Breast epithelium (tissue), 4 donors: ENCODE results near the gene TRMT5. TPM values are rescaled to one million over a fixed set of nuclear protein-coding genes. Genes with fewer than 3 reads are reported as not detected.
A peak's percentile ranks its signal among the peaks of the same experiment; 100 is the strongest.

ENCODE experiments used
- DNase-seq, 2 donors: peaks; one replicate each; pipeline ENCODE4 v3.0.0-alpha.2; 2019; ENCODE audit warnings: low spot score in 2 of 2
- H3K27ac ChIP-seq, 2 donors: fragments of 200-600 bp; sonication (generic) in 1 of 2; one replicate each; pipeline ENCODE4 v1.5.1; 2016 to 2019; ENCODE audit warnings: mild to moderate bottlenecking in 1 of 2
- H3K27me3 ChIP-seq, 2 donors: fragments of 200-600 bp; sonication (generic) in 1 of 2; one replicate each; pipeline versions ENCODE4 v1.5.1 to v1.6.0; 2017 to 2019; ENCODE audit warnings: control low read depth in 1 of 2, mild to moderate bottlenecking in 1 of 2
- H3K36me3 ChIP-seq: fragments of 200-600 bp; one replicate; pipeline ENCODE4 v1.5.1; 2019
- H3K4me1 ChIP-seq, 2 donors: fragments of 200-600 bp; sonication (generic); one replicate each; pipeline ENCODE4 v1.5.1; 2016 to 2019; ENCODE audit warnings: control low read depth in 1 of 2
- H3K4me3 ChIP-seq, 3 donors: fragments of 200-600 bp; sonication (generic); 1 replicate in 2 of 3; 2 replicates in 1 of 3; pipeline ENCODE4 v1.5.1; 2016 to 2019; ENCODE audit warnings: mild to moderate bottlenecking in 3 of 3, moderate library complexity in 2 of 3
- H3K9me3 ChIP-seq, 2 donors: fragments of 200-600 bp; sonication (generic) in 1 of 2; one replicate each; pipeline ENCODE4 v1.5.1; 2016 to 2019; ENCODE audit warnings: control low read depth in 1 of 2
- POLR2A ChIP-seq: fragments of 450-650 bp; IDR thresholded peaks from one replicate; pipeline ENCODE4 v1.6.1; 2016; ENCODE audit warnings: antibody characterized with exemption, mild to moderate bottlenecking, moderate library complexity
- POLR2AphosphoS5 ChIP-seq, 3 donors: sonication (generic); formaldehyde crosslinking; IDR thresholded peaks; one replicate each; pipeline ENCODE4 v1.6.1; 2017; ENCODE audit warnings: antibody characterized with exemption in 3 of 3
- intact Hi-C: fragments of 100-400 bp; cut with DNase I; formaldehyde crosslinking; loops from one replicate; pipeline ENCODE4 v1.15.1; 2023; ENCODE audit warnings: low total_unique reads
- total RNA-seq, 3 donors: library from RNA; depleted of rRNA; stranded (reverse); fragments of >200 nt; gene quantifications; one replicate each; pipeline ENCODE4 v1.1.0, GENCODE V29; 2016
- TF ChIP-seq, protein P1 (sequence below), 3 donors: fragments of 450-650 bp; IDR thresholded peaks; one replicate each; pipeline ENCODE4 v1.5.1; 2016 to 2017; ENCODE audit warnings: antibody characterized with exemption in 3 of 3, mild to moderate bottlenecking in 3 of 3, moderate library complexity in 3 of 3

The TRMT5 gene
- total RNA-seq, 3 donors from 2014 or later: 8.8 to 13.8 (median 11.4) TPM

GRCh38 chr14:61003571-61003970 is 22.7 kb upstream of the TRMT5 start:
- Histone ChIP-seq H3K4me3 (no peak overlapping the region), H3K9me3 (peaks cover 1 to 2% of the 10 kb centered on the region in 2 donors), H3K36me3 (no peaks in the 10 kb centered on the region), H3K4me1 (no peaks in the 10 kb centered on the region), H3K27ac (no peak overlapping the region), H3K27me3 (no peaks in the 10 kb centered on the region)
- DNase-seq: no peak
- TF ChIP-seq POLR2AphosphoS5 (IDR thresholded peaks at IDR 0.05) (no peak), POLR2A (no peak)
- TF ChIP-seq, protein P1, sequence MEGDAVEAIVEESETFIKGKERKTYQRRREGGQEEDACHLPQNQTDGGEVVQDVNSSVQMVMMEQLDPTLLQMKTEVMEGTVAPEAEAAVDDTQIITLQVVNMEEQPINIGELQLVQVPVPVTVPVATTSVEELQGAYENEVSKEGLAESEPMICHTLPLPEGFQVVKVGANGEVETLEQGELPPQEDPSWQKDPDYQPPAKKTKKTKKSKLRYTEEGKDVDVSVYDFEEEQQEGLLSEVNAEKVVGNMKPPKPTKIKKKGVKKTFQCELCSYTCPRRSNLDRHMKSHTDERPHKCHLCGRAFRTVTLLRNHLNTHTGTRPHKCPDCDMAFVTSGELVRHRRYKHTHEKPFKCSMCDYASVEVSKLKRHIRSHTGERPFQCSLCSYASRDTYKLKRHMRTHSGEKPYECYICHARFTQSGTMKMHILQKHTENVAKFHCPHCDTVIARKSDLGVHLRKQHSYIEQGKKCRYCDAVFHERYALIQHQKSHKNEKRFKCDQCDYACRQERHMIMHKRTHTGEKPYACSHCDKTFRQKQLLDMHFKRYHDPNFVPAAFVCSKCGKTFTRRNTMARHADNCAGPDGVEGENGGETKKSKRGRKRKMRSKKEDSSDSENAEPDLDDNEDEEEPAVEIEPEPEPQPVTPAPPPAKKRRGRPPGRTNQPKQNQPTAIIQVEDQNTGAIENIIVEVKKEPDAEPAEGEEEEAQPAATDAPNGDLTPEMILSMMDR (IDR thresholded peaks at IDR 0.05): no peak
- intact Hi-C loops: no loop called here

DNA sequence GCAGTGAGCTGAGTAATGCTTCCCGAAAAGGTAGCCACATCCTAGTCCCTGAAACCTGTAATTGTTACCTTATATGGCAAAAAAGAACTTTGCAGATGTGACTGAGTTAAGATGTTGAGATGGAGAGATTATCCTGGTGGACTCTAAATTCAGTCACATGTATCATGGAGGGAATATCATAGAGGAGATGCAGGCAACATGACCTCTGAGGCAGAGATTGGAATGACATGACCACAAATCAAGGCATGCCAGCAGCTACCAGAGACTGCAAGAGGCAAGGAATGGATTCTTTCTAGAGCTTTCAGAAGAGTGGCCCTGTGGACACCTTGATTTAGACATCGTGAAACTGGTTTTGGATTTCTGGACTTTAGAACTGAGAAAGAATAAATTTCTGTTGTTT is 18.7 kb upstream of the TRMT5 start:
- peaks cover 8 to 9% of the 10 kb centered on the region in 2 donors for H3K9me3 ChIP-seq
- intact Hi-C loops: no loop called here
- TF ChIP-seq POLR2AphosphoS5 (IDR thresholded peaks at IDR 0.05) (no peak), POLR2A (no peak)
- TF ChIP-seq, protein P1 (IDR thresholded peaks at IDR 0.05): no peak

GRCh38 chr14:60998617-60999016 is 17.7 kb upstream of the TRMT5 start:
- DNase-seq: no peak
- no peak for TF ChIP-seq POLR2AphosphoS5 (IDR thresholded peaks at IDR 0.05)
- TF ChIP-seq POLR2A: no peak
- TF ChIP-seq, protein P1 (IDR thresholded peaks at IDR 0.05): no peak
- Histone ChIP-seq H3K4me1 (no peaks in the 10 kb centered on the region), H3K27me3 (no peaks in the 10 kb centered on the region), H3K27ac (no peak overlapping the region), H3K4me3 (no peak overlapping the region), H3K9me3 (peaks cover 8 to 9% of the 10 kb centered on the region in 2 donors), H3K36me3 (no peaks in the 10 kb centered on the region)
- intact Hi-C loops: no loop called here

More for the DNA sequence above, 18.7 kb upstream of the TRMT5 start:
- H3K4me1 ChIP-seq: no peaks in the 10 kb centered on the region
- no peak overlapping the region for H3K4me3 ChIP-seq
- no peaks in the 10 kb centered on the region for H3K27me3 ChIP-seq
- no peak overlapping the region for H3K27ac ChIP-seq
- H3K36me3 ChIP-seq: no peaks in the 10 kb centered on the region
- DNase-seq: no peak

- DNase-seq: no peak
- no peaks in the 10 kb centered on the region for H3K27me3 ChIP-seq
- peak overlapping the region; percentile 33 to 57 for H3K27ac ChIP-seq
- H3K9me3 ChIP-seq: no peaks in the 10 kb centered on the region
- no peak for TF ChIP-seq POLR2AphosphoS5 (IDR thresholded peaks at IDR 0.05)
- no peak for TF ChIP-seq POLR2A
- TF ChIP-seq, protein P1 (IDR thresholded peaks at IDR 0.05): no peak
- intact Hi-C loops: no loop called here
- H3K36me3 ChIP-seq: no peaks in the 10 kb centered on the region
- H3K4me3 ChIP-seq: no peak overlapping the region
- no peaks in the 10 kb centered on the region for H3K4me1 ChIP-seq
Observed at GRCh38 chr14:60989599-60989998, 8.7 kb upstream of the TRMT5 start.

DNA sequence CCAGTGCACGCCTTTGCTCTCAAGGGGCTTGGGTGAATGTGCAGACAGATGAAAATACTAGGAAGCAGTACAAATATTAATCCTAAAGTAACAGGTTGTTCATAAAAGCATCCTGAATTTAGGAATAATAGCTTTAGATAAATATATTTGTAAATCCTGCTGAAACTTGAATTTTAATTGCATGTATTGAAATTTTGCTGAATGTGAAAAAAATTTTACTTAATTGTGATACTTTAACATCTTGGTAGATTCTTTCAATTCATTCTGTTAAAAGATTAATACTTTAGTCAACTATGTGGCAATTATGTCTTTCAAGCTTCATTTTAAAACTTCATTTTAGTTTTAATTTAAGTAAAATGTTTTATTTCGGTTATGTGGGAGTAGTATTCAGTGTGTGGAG is 5.6 kb upstream of the TRMT5 start:
- no peaks in the 10 kb centered on the region for H3K4me1 ChIP-seq
- no peaks in the 10 kb centered on the region for H3K27me3 ChIP-seq
- intact Hi-C loops: no loop called here
- H3K4me3 ChIP-seq: no peak overlapping the region
- no peaks in the 10 kb centered on the region for H3K9me3 ChIP-seq
- no peaks in the 10 kb centered on the region for H3K36me3 ChIP-seq
- TF ChIP-seq POLR2A (no peak), POLR2AphosphoS5 (IDR thresholded peaks at IDR 0.05) (no peak)
- no peak for DNase-seq
- no peak overlapping the region for H3K27ac ChIP-seq

DNA sequence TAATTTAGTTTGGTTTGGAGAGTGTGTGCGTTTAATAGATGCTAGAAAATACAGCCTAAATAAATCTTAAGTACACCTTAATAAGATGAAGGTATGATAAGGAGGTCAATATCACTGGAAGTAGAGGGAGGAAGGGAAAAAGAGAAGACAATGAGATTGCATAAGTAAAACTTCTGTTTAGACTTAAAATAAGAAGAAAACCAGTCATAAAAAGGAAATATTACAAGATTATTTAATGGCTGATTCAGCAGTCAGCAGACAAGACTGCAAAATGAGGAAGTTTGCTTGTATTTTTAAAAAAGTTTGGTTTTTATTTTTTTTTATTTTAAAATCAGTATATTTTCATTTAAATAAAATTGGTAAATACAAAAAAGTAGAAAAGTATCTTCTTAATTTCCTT is 3.3 kb upstream of the TRMT5 start:
- Histone ChIP-seq H3K9me3 (no peaks in the 10 kb centered on the region), H3K4me3 (no peak overlapping the region), H3K36me3 (no peaks in the 10 kb centered on the region), H3K27me3 (no peaks in the 10 kb centered on the region), H3K4me1 (peaks cover 0 to 3% of the 10 kb centered on the region in 2 donors), H3K27ac (no peak overlapping the region)
- TF ChIP-seq POLR2AphosphoS5 (IDR thresholded peaks at IDR 0.05) (no peak), POLR2A (no peak)
- TF ChIP-seq, protein P1 (IDR thresholded peaks at IDR 0.05): no peak
- no peak for DNase-seq
- intact Hi-C loops: no loop called here
